Spleen (tissue), 7 donors: ENCODE data around the gene MXD3.

Experiments
- CTCF ChIP-seq, 11 experiments: fragments of 200-600 bp in 7 of 11; fragments of 450-650 bp in 4 of 11; sonication (generic) in 4 of 11; IDR thresholded peaks in 8 of 11; conservative IDR thresholded peaks in 3 of 11; 1 replicate in 7 of 11; 2 replicates in 4 of 11; pipeline versions ENCODE4 v1.4.0 to v1.8.0; 2016 to 2021; ENCODE audit warnings: antibody characterized with exemption in 11 of 11, inconsistent platforms in 4 of 11, mild to moderate bottlenecking in 1 of 11
- POLR2A ChIP-seq, 3 donors: fragments of 450-650 bp; IDR thresholded peaks; one replicate each; pipeline ENCODE4 v1.5.1; 2017; ENCODE audit warnings: antibody characterized with exemption in 3 of 3, mild to moderate bottlenecking in 1 of 3
- donor health status: DM: no; HTN: no; CAD: no; lungs with moderate emphysema.
- donor health status: DM: no; HTN: no; CAD: no.
- donor health status: DM: no; HTN: no; CAD: no.

GRCh38 chr5:177300951-177301350, 10.7 kb downstream of the MXD3 start:
- TF ChIP-seq CTCF (IDR thresholded peaks at IDR 0.05 in 8 of 11, conservative IDR thresholded peaks at IDR 0.05 in 3 of 11): no peak
- no peak for TF ChIP-seq POLR2A (IDR thresholded peaks at IDR 0.05)
